H1 (cell line): ENCODE results near the gene DSCAM. TPM values are rescaled to one million over a fixed set of nuclear protein-coding genes. Genes with fewer than 3 reads are reported as not detected.

Experiments
- BRCA1 ChIP-seq: IDR thresholded peaks from 2 replicates; pipeline ENCODE4 v1.6.1; 2012; ENCODE audit warnings: low read depth, low read length, improper control_type of control experiment
- GABPA ChIP-seq: IDR thresholded peaks from 2 replicates; pipeline ENCODE4 v1.6.1; 2011; ENCODE audit warnings: mild to moderate bottlenecking, low read length, moderate library complexity, borderline replicate concordance; ENCODE audit not compliant: insufficient read depth
- POU5F1 ChIP-seq: IDR thresholded peaks from 2 replicates; pipeline ENCODE4 v1.6.1; 2011; ENCODE audit warnings: low read depth, mild to moderate bottlenecking, low read length, moderate library complexity
- SIX5 ChIP-seq: IDR thresholded peaks from 2 replicates; pipeline ENCODE4 v1.6.1; 2011; ENCODE audit warnings: mild to moderate bottlenecking, low read depth, low read length
- polyA plus RNA-seq, 7 experiments: library from polyadenylated mRNA; depleted of rRNA in 3 of 7; stranded (reverse) in 5 of 7; unstranded in 2 of 7; fragments of >200 nt in 5 of 7; fragments of 200-250 nt in 2 of 7; gene quantifications; 1 replicate in 5 of 7; 2 replicates in 1 of 7; 4 replicates in 1 of 7; pipeline versions ENCODE4 v1.2.1 to v1.2.3, GENCODE V29; 2011 to 2013; ENCODE audit warnings: missing spikeins in 2 of 7, mixed read lengths in 2 of 7
- total RNA-seq: library from RNA; stranded (reverse); fragmentation: NEBNext Ultra II Directional; extraction: Animal tissue kit (Norgen Biotek cat#: 25700); gene quantifications from 2 replicates; pipeline ENCODE4 v1.2.1, GENCODE V29; 2021
- TF ChIP-seq, protein P1 (sequence below): IDR thresholded peaks from 2 replicates; pipeline ENCODE4 v1.6.1; 2012; ENCODE audit warnings: inconsistent platforms

The DSCAM gene
- total and polyA plus RNA-seq, 2 of the 8 experiments (the other 6 are each of a cell fraction or from before 2014, with no cell fraction given): 0.02 to 0.15 TPM

- TF ChIP-seq GABPA: no peak
- no peak for TF ChIP-seq SIX5
- no peak for TF ChIP-seq POU5F1
- TF ChIP-seq, protein P1, sequence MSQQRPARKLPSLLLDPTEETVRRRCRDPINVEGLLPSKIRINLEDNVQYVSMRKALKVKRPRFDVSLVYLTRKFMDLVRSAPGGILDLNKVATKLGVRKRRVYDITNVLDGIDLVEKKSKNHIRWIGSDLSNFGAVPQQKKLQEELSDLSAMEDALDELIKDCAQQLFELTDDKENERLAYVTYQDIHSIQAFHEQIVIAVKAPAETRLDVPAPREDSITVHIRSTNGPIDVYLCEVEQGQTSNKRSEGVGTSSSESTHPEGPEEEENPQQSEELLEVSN: no peak
- TF ChIP-seq BRCA1: no peak
- TF ChIP-seq, all 59 proteins: peak for 0
Observed at GRCh38 chr21:40568807-40569206, 278.2 kb downstream of the DSCAM start (continued).
